Measurements from ENCODE around the gene DOK6.

- TF ChIP-seq CTCF (IDR thresholded peaks at IDR 0.05; ENCODE audit: low read depth, low read length) (no peak), EZH2phosphoT487 (IDR thresholded peaks at IDR 0.05; ENCODE audit: low read depth) (no peak)
These were observed 290.5 kb downstream of the DOK6 start for GRCh38 chr18:69691008-69691760.

Measured in OCI-LY3 (cell line).